CD14-positive monocyte (primary cell): ENCODE data around the gene YWHAQ. TPM values are rescaled to one million over a fixed set of nuclear protein-coding genes. Genes with fewer than 3 reads are reported as not detected.

Experiments used
- DNase-seq, 3 donors: peaks; one replicate each; pipeline ENCODE4 v3.0.0-alpha.2; 2011 to 2022
- H2AFZ ChIP-seq: 2 replicates; pipeline ENCODE4 v1.6.0; 2012; ENCODE audit warnings: mild to moderate bottlenecking, low read depth, low read length, inconsistent platforms; ENCODE audit not compliant: insufficient read depth, poor library complexity, severe bottlenecking
- H3K27ac ChIP-seq, 2 donors: 1 replicate in 1 of 2; 2 replicates in 1 of 2; pipeline ENCODE4 v1.5.1; 2012 to 2013; ENCODE audit warnings: low read length in 2 of 2, control low read depth in 1 of 2, inconsistent platforms in 1 of 2, low read depth in 1 of 2, mild to moderate bottlenecking in 1 of 2
- H3K27me3 ChIP-seq, 2 donors: one replicate each; pipeline versions ENCODE4 v1.6.0 to v1.6.1; 2011 to 2013; ENCODE audit warnings: low read length in 2 of 2; ENCODE audit not compliant: control insufficient read depth in 2 of 2, insufficient read depth in 2 of 2
- H3K36me3 ChIP-seq, 2 donors: replicated peaks in 1 of 2; 1 replicate in 1 of 2; 2 replicates in 1 of 2; pipeline versions ENCODE4 v1.5.1 to v1.6.1; 2012 to 2013; ENCODE audit warnings: low read length in 2 of 2, control low read depth in 1 of 2, inconsistent platforms in 1 of 2, mild to moderate bottlenecking in 1 of 2; ENCODE audit not compliant: insufficient read depth in 2 of 2, control insufficient read depth in 1 of 2
- H3K4me1 ChIP-seq, 2 donors: 1 replicate in 1 of 2; 2 replicates in 1 of 2; pipeline versions ENCODE4 v1.5.1 to v1.6.1; 2012 to 2013; ENCODE audit warnings: low read length in 2 of 2, control low read depth in 1 of 2, inconsistent platforms in 1 of 2, mild to moderate bottlenecking in 1 of 2, moderate library complexity in 1 of 2; ENCODE audit not compliant: insufficient read depth in 2 of 2, control insufficient read depth in 1 of 2
- H3K4me2 ChIP-seq: replicated peaks from 2 replicates; pipeline ENCODE3; 2012; ENCODE audit warnings: low read length, moderate library complexity, mild to moderate bottlenecking; ENCODE audit not compliant: poor library complexity, severe bottlenecking; ENCODE audit errors: extremely low read depth
- H3K4me3 ChIP-seq, 3 experiments: fragments of 200-600 bp in 1 of 3; sonication (generic) in 1 of 3; replicated peaks in 1 of 3; 1 replicate in 2 of 3; 2 replicates in 1 of 3; pipeline ENCODE4 v1.5.1; 2011 to 2013; ENCODE audit warnings: low read length in 3 of 3, mild to moderate bottlenecking in 3 of 3, control low read depth in 2 of 3, low read depth in 2 of 3, inconsistent platforms in 1 of 3, moderate library complexity in 1 of 3
- H3K79me2 ChIP-seq: 2 replicates; pipeline ENCODE4 v1.6.0; 2012; ENCODE audit warnings: mild to moderate bottlenecking, control low read depth, inconsistent platforms, low read length, moderate library complexity; ENCODE audit not compliant: insufficient read depth
- H3K9ac ChIP-seq: 2 replicates; pipeline ENCODE4 v1.6.0; 2017; ENCODE audit warnings: low read length, mild to moderate bottlenecking; ENCODE audit not compliant: insufficient read depth, poor library complexity, severe bottlenecking
- H3K9me3 ChIP-seq, 2 donors: replicated peaks in 1 of 2; 1 replicate in 1 of 2; 2 replicates in 1 of 2; pipeline versions ENCODE4 v1.5.1 to v1.6.1; 2012 to 2013; ENCODE audit warnings: low read length in 2 of 2, control low read depth in 1 of 2; ENCODE audit not compliant: control insufficient read depth in 1 of 2, insufficient read depth in 1 of 2
- H4K20me1 ChIP-seq: 2 replicates; pipeline ENCODE4 v1.6.0; 2012; ENCODE audit warnings: mild to moderate bottlenecking, low read length, control low read depth, moderate library complexity; ENCODE audit not compliant: insufficient read depth
- H3K27ac Mint-ChIP-seq, 7 donors: one replicate each; pipeline ENCODE4 v1.8.0; 2020; ENCODE audit warnings: mild to moderate bottlenecking in 7 of 7, mixed read lengths in 7 of 7, moderate library complexity in 6 of 7, inconsistent platforms in 2 of 7
- H3K27me3 Mint-ChIP-seq, 3 donors: one replicate each; pipeline ENCODE4 v1.8.0; 2021 to 2022; ENCODE audit warnings: low read depth in 3 of 3, mild to moderate bottlenecking in 3 of 3, mixed read lengths in 3 of 3, moderate library complexity in 3 of 3, inconsistent platforms in 1 of 3
- H3K36me3 Mint-ChIP-seq, 2 donors: one replicate each; pipeline ENCODE4 v1.8.0; 2020; ENCODE audit warnings: mixed read lengths in 2 of 2, inconsistent platforms in 1 of 2, mild to moderate bottlenecking in 1 of 2
- H3K4me1 Mint-ChIP-seq: one replicate; pipeline ENCODE4 v1.8.0; 2020; ENCODE audit warnings: mild to moderate bottlenecking, mixed read lengths
- H3K4me3 Mint-ChIP-seq, 2 donors: one replicate each; pipeline ENCODE4 v1.8.0; 2020; ENCODE audit warnings: mild to moderate bottlenecking in 2 of 2, mixed read lengths in 2 of 2, moderate library complexity in 1 of 2
- H3K9me3 Mint-ChIP-seq, 7 donors: one replicate each; pipeline ENCODE4 v1.8.0; 2020 to 2022; ENCODE audit warnings: mixed read lengths in 7 of 7, mild to moderate bottlenecking in 6 of 7, moderate library complexity in 6 of 7, inconsistent platforms in 2 of 7
- CTCF ChIP-seq: fragments of 200-600 bp; IDR thresholded peaks from one replicate; pipeline ENCODE4 v1.8.0; 2022; ENCODE audit warnings: antibody characterized with exemption, mild to moderate bottlenecking
- WGBS: methylation state at CpG from one replicate; pipeline ENCODE4 v1.1.5; 2013; ENCODE audit warnings: missing lambda C conversion rate; ENCODE audit not compliant: insufficient coverage; 5-methylcytosine and 5-hydroxymethylcytosine counted together
- intact Hi-C, 2 donors: fragments of 100-400 bp; cut with micrococcal nuclease; formaldehyde crosslinking; loops; one replicate each; pipeline versions ENCODE4 v1.15.0 to v1.15.1; 2023
- polyA plus RNA-seq, 3 donors: library from polyadenylated mRNA; depleted of rRNA in 1 of 3; unstranded in 2 of 3; stranded (reverse) in 1 of 3; fragments of 300-500 nt in 2 of 3; fragments of >200 nt in 1 of 3; fragmentation: Illumina TruSeq in 2 of 3; gene quantifications; 1 replicate in 2 of 3; 2 replicates in 1 of 3; pipeline ENCODE4 v1.2.3, GENCODE V29; 2012 to 2021

Gene YWHAQ
- polyA plus RNA-seq, 3 donors: 60.9 to 173 (median 165) TPM

GRCh38 chr2:9667826-9668225 lies 37.0 kb upstream of the YWHAQ start:
- H3K27ac ChIP-seq: no peak overlapping the region
- no peaks in the 10 kb centered on the region for H3K36me3 ChIP-seq
- no peak overlapping the region for H3K4me2 ChIP-seq
- intact Hi-C loops: no loop called here
- Mint-ChIP-seq H3K4me3 (no peak overlapping the region), H3K36me3 (no peaks in the 10 kb centered on the region), H3K27me3 (peaks cover 3 to 9% (median 4%) of the 10 kb centered on the region in 3 donors), H3K9me3 (peaks cover 0 to 2% (median 0%) of the 10 kb centered on the region in 7 donors), H3K27ac (no peak overlapping the region), H3K4me1 (no peaks in the 10 kb centered on the region)
- no peak for DNase-seq
- H4K20me1 ChIP-seq: no peaks in the 10 kb centered on the region
- WGBS: 100% methylated on average over 3 of the region's 3 CpGs
- H3K9ac ChIP-seq: no peak overlapping the region
- H2AFZ ChIP-seq: no peak overlapping the region
- no peak for TF ChIP-seq CTCF
- no peaks in the 10 kb centered on the region for H3K9me3 ChIP-seq
- H3K27me3 ChIP-seq: no peaks in the 10 kb centered on the region
- no peak overlapping the region for H3K4me3 ChIP-seq
- H3K79me2 ChIP-seq: no peaks in the 10 kb centered on the region
- H3K4me1 ChIP-seq: no peaks in the 10 kb centered on the region

GRCh38 chr2:9666306-9666705 lies 35.5 kb upstream of the YWHAQ start:
- H3K27me3 ChIP-seq: no peaks in the 10 kb centered on the region
- H3K36me3 ChIP-seq: no peaks in the 10 kb centered on the region
- H3K9ac ChIP-seq: no peak overlapping the region
- TF ChIP-seq CTCF: no peak
- H3K4me1 Mint-ChIP-seq: no peaks in the 10 kb centered on the region
- no peak for DNase-seq
- no peak overlapping the region for H3K27ac Mint-ChIP-seq
- no peak overlapping the region for H2AFZ ChIP-seq
- peaks cover 0 to 2% (median 0%) of the 10 kb centered on the region in 7 donors for H3K9me3 Mint-ChIP-seq
- H3K36me3 Mint-ChIP-seq: no peaks in the 10 kb centered on the region
- no peaks in the 10 kb centered on the region for H3K4me1 ChIP-seq
- no peaks in the 10 kb centered on the region for H3K79me2 ChIP-seq
- H3K27me3 Mint-ChIP-seq: peaks cover 3 to 9% (median 4%) of the 10 kb centered on the region in 3 donors
- intact Hi-C loops: no loop called here
- no peaks in the 10 kb centered on the region for H3K9me3 ChIP-seq
- no peaks in the 10 kb centered on the region for H4K20me1 ChIP-seq
- H3K4me3 ChIP-seq: no peak overlapping the region
- no peak overlapping the region for H3K27ac ChIP-seq
- 83% methylated on average over 1 of the region's 3 CpGs for WGBS
- no peak overlapping the region for H3K4me3 Mint-ChIP-seq
- H3K4me2 ChIP-seq: no peak overlapping the region
